ENCODE results near the gene KDM4D. TPM values are rescaled to one million over a fixed set of nuclear protein-coding genes. Genes with fewer than 3 reads are reported as not detected.

Gene KDM4D
- total RNA-seq, 6 experiments from 2014 or later, result 0.33 to 1.1 (median 0.64) TPM

- H3K9me3 Mint-ChIP-seq, result no peaks in the 10 kb centered on the region
- no peaks in the 10 kb centered on the region for H3K36me3 Mint-ChIP-seq (ENCODE audit: low read depth)
- peaks cover 7% of the 10 kb centered on the region for H3K27me3 Mint-ChIP-seq (ENCODE audit: insufficient read depth)
- H3K27ac Mint-ChIP-seq, result no peak overlapping the region
- TF ChIP-seq CTCF (IDR thresholded peaks at IDR 0.05), result no peak
- no peaks in the 10 kb centered on the region for H3K4me1 Mint-ChIP-seq (ENCODE audit: low read depth)
- H3K4me3 Mint-ChIP-seq, result no peak overlapping the region
- DNase-seq, result no peak
Observed at GRCh38 chr11:94993400-94993943, 20.0 kb downstream of the KDM4D start.

GRCh38 chr11:94997437-94997836 is 23.9 kb downstream of the KDM4D start:
- Mint-ChIP-seq H3K4me3 (no peak overlapping the region), H3K27ac (no peak overlapping the region), H3K9me3 (no peaks in the 10 kb centered on the region), H3K27me3 (ENCODE audit: insufficient read depth) (peaks cover 3% of the 10 kb centered on the region; the same call in 1 of the 2 replicates), H3K36me3 (ENCODE audit: low read depth) (no peaks in the 10 kb centered on the region), H3K4me1 (ENCODE audit: low read depth) (no peaks in the 10 kb centered on the region)
- TF ChIP-seq CTCF (IDR thresholded peaks at IDR 0.05), result peak; percentile 21; the same call in 1 of the 2 replicates
- no peak for DNase-seq

- Mint-ChIP-seq H3K27me3 (ENCODE audit: insufficient read depth) (peaks cover 3% of the 10 kb centered on the region; the same call in 1 of the 2 replicates), H3K4me1 (ENCODE audit: low read depth) (no peaks in the 10 kb centered on the region), H3K4me3 (no peak overlapping the region), H3K9me3 (no peaks in the 10 kb centered on the region), H3K36me3 (ENCODE audit: low read depth) (no peaks in the 10 kb centered on the region), H3K27ac (no peak overlapping the region)
- no peak for TF ChIP-seq CTCF (IDR thresholded peaks at IDR 0.05)
- no peak for DNase-seq
Observed at GRCh38 chr11:94998285-94998684, 24.8 kb downstream of the KDM4D start.

GRCh38 chr11:95003716-95004115 is 30.2 kb downstream of the KDM4D start:
- H3K27ac Mint-ChIP-seq, result no peak overlapping the region
- peaks cover 13% of the 10 kb centered on the region; the same call in 1 of the 2 replicates for H3K27me3 Mint-ChIP-seq (ENCODE audit: insufficient read depth)
- no peak overlapping the region for H3K4me3 Mint-ChIP-seq
- DNase-seq, result no peak
- no peaks in the 10 kb centered on the region for H3K9me3 Mint-ChIP-seq
- no peaks in the 10 kb centered on the region for H3K36me3 Mint-ChIP-seq (ENCODE audit: low read depth)
- no peaks in the 10 kb centered on the region for H3K4me1 Mint-ChIP-seq (ENCODE audit: low read depth)
- TF ChIP-seq CTCF (IDR thresholded peaks at IDR 0.05), result no peak

- H3K9me3 Mint-ChIP-seq, result no peaks in the 10 kb centered on the region
- TF ChIP-seq CTCF (IDR thresholded peaks at IDR 0.05), result no peak
- peaks cover 13% of the 10 kb centered on the region; the same call in 1 of the 2 replicates for H3K27me3 Mint-ChIP-seq (ENCODE audit: insufficient read depth)
- no peak overlapping the region for H3K27ac Mint-ChIP-seq
- no peak overlapping the region for H3K4me3 Mint-ChIP-seq
- no peaks in the 10 kb centered on the region for H3K4me1 Mint-ChIP-seq (ENCODE audit: low read depth)
- no peak for DNase-seq
- no peaks in the 10 kb centered on the region for H3K36me3 Mint-ChIP-seq (ENCODE audit: low read depth)
Observed at GRCh38 chr11:95005642-95006041, 32.1 kb downstream of the KDM4D start.

Data from HFFc6 (cell line).